ENCODE data around the gene PLSCR4.
A peak's percentile ranks its signal among the peaks of the same experiment; 100 is the strongest.

- TF ChIP-seq CTCF (IDR thresholded peaks at IDR 0.05) (peak; percentile 67 to 84 (median 72)), EP300 (IDR thresholded peaks at IDR 0.05) (no peak)
These were observed 61.3 kb downstream of the PLSCR4 start for GRCh38 chr3:146189519-146190173.

Measured in gastroesophageal sphincter (tissue), 3 donors.